LoVo (cell line): ENCODE results near the gene PGAM2.

Source experiments
- DNase-seq: peaks from one replicate; pipeline ENCODE4 v3.0.0-alpha.2; 2016; ENCODE audit warnings: low spot score

The PGAM2 gene

GRCh38 chr7:44064791-44065430, 456 bp downstream of the PGAM2 start:
- DNase-seq = no peak

- DNase-seq = no peak
Measured at GRCh38 chr7:44063894-44064651, 1.3 kb downstream of the PGAM2 start.

- DNase-seq = no peak
Measured at GRCh38 chr7:44063547-44063893, 1.8 kb downstream of the PGAM2 start.

GRCh38 chr7:44062903-44063295, 2.5 kb downstream of the PGAM2 start:
- no peak for DNase-seq

- no peak for DNase-seq
Measured at GRCh38 chr7:44062180-44062902, 3.0 kb downstream of the PGAM2 start.

- no peak for DNase-seq
Measured at GRCh38 chr7:44061645-44062179, 3.7 kb downstream of the PGAM2 start.

- no peak for DNase-seq
Measured at GRCh38 chr7:44060948-44061644, 4.3 kb downstream of the PGAM2 start.

- no peak for DNase-seq
Measured at GRCh38 chr7:44060091-44060947, 5.0 kb downstream of the PGAM2 start.

GRCh38 chr7:44059219-44060090, 5.9 kb downstream of the PGAM2 start:
- no peak for DNase-seq

- DNase-seq = no peak
Measured at GRCh38 chr7:44058759-44059218, 6.6 kb downstream of the PGAM2 start.

- no peak for DNase-seq
Measured at GRCh38 chr7:44057849-44058758, 7.3 kb downstream of the PGAM2 start.

GRCh38 chr7:44057181-44057848, 8.1 kb downstream of the PGAM2 start:
- DNase-seq = no peak

GRCh38 chr7:44056681-44057080, 8.7 kb downstream of the PGAM2 start:
- no peak for DNase-seq

- DNase-seq = no peak
Measured at GRCh38 chr7:44052771-44053365, 12.5 kb downstream of the PGAM2 start.

- no peak for DNase-seq
Measured at GRCh38 chr7:44051611-44052220, 13.7 kb downstream of the PGAM2 start.

- DNase-seq = no peak
Measured at GRCh38 chr7:44050915-44051560, 14.3 kb downstream of the PGAM2 start.
